Right lobe of liver (tissue), 4 donors: Measurements from ENCODE around the gene CT55.
"Not testable (repeated sequence)": the region's sequence is repeated elsewhere in the genome, so short reads cannot be mapped to it uniquely, and the experiment has no call there.

Experiments
- CTCF ChIP-seq, 4 donors: fragments of 200-600 bp in 3 of 4; fragments of 450-650 bp in 1 of 4; IDR thresholded peaks; one replicate each; pipeline versions ENCODE4 v1.5.1 to v1.8.0; 2016 to 2022; ENCODE audit warnings: antibody characterized with exemption in 4 of 4, mild to moderate bottlenecking in 2 of 4
- POLR2A ChIP-seq: fragments of 450-650 bp; IDR thresholded peaks from one replicate; pipeline ENCODE4 v1.6.1; 2017; ENCODE audit warnings: antibody characterized with exemption, mild to moderate bottlenecking
- donor health status: DM: no; HTN: no; CAD: no.
- donor health status: DM: no; HTN: no; CAD: no.
- donor health status: DM: no; HTN: yes; CAD: no.

DNA sequence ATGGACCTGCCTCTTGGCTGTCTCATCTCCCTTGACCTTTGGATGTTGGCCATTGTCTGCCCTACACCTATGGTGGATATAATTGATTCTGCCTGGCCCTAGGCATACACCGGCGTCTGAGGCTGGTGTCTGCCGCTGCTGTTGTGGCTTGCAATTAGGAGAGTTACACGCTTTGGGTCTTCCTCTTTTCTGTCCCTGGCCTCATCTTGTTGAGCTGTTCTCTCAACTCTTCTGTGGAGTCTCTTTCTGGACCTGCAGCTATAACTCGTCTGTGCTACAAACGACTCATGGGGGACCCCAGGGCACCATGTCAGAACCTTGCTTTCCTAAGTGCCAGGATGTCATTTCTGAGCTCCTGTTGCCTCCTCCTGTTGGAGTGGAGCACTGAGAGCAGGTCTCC is 45.1 kb downstream of the CT55 start:
- not testable (repeated sequence) for TF ChIP-seq POLR2A; CTCF (IDR thresholded peaks at IDR 0.05)
